Upper lobe of right lung (tissue), 1 donor: ENCODE data around the gene AK8. TPM values are rescaled to one million over a fixed set of nuclear protein-coding genes. Genes with fewer than 3 reads are reported as not detected.
A peak's percentile ranks its signal among the peaks of the same experiment; 100 is the strongest.

Experiments
- ATAC-seq: fragments of 200-7000 bp; cut with Tn5 transposase; one replicate; pipeline ENCODE4 v1.9.1; 2020; ENCODE audit warnings: mild to moderate bottlenecking, moderate library complexity
- DNase-seq: peaks from one replicate; pipeline ENCODE4 v3.0.0-alpha.2; 2020
- H3K27ac ChIP-seq: fragments of 200-600 bp; one replicate; pipeline ENCODE4 v1.8.0; 2022
- H3K27me3 ChIP-seq: fragments of 200-600 bp; one replicate; pipeline ENCODE4 v1.8.0; 2022; ENCODE audit warnings: mild to moderate bottlenecking
- H3K36me3 ChIP-seq: fragments of 200-600 bp; one replicate; pipeline ENCODE4 v1.8.0; 2022
- H3K4me1 ChIP-seq: fragments of 200-600 bp; one replicate; pipeline ENCODE4 v1.8.0; 2022
- H3K4me3 ChIP-seq: fragments of 200-600 bp; one replicate; pipeline ENCODE4 v1.8.0; 2022; ENCODE audit warnings: mild to moderate bottlenecking
- H3K9me3 ChIP-seq: fragments of 200-600 bp; one replicate; pipeline ENCODE4 v1.8.0; 2022
- intact Hi-C: fragments of 100-400 bp; cut with DNase I; formaldehyde crosslinking; loops from one replicate; pipeline ENCODE4 v1.11.0; 2022
- total RNA-seq: library from RNA; stranded (reverse); fragmentation: NEBNext Ultra II Directional; extraction: Animal tissue kit (Norgen Biotek cat#: 25700); gene quantifications from one replicate; pipeline ENCODE4 v1.2.1, GENCODE V29; 2021
- TF ChIP-seq, protein P1 (sequence below): fragments of 200-600 bp; IDR thresholded peaks from one replicate; pipeline ENCODE4 v1.8.0; 2022; ENCODE audit warnings: antibody characterized with exemption
- donor health status: DM: no; HTN: yes; CAD: no; lungs with severe emphysema.

AK8 gene
- total RNA-seq, 1 donor from 2014 or later: 0.55 TPM

DNA sequence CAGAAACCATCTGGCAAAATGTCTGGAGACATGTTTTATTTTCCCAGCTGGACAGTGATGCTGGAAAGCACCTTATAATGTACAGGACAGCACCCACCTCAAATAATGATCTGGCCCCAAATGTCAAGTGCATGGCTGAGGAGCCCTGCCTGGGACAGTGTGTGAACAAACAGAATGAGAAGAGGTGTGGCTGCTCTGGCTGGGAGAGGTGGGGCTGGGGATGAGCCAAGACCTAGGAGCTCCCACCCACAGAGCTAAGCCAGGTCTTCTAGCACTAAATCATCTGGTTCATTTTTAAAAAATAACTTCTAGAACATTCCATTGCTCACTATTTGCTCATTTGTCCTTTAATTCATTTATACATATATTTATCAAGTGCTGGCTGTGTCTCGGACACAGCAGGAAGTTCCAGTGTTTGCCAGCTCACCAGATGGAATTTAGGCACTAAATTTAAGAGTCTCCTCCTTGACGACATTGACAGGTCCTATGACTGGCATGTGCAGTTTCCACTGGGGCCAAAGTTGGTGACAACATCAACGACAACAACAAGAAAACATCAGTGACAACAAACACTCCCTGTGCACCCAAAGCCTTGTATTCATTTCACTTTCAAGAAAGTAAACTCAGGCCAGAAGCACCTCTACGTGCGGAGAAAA is 148.7 kb downstream of the AK8 start:
- DNase-seq (no peak), ATAC-seq (peak; percentile 69)
- no peak overlapping the region for H3K27ac ChIP-seq
- H3K4me1 ChIP-seq: no peaks in the 10 kb centered on the region
- H3K36me3 ChIP-seq: no peaks in the 10 kb centered on the region
- H3K4me3 ChIP-seq: no peak overlapping the region
- intact Hi-C loops: no loop called here
- TF ChIP-seq, protein P1, sequence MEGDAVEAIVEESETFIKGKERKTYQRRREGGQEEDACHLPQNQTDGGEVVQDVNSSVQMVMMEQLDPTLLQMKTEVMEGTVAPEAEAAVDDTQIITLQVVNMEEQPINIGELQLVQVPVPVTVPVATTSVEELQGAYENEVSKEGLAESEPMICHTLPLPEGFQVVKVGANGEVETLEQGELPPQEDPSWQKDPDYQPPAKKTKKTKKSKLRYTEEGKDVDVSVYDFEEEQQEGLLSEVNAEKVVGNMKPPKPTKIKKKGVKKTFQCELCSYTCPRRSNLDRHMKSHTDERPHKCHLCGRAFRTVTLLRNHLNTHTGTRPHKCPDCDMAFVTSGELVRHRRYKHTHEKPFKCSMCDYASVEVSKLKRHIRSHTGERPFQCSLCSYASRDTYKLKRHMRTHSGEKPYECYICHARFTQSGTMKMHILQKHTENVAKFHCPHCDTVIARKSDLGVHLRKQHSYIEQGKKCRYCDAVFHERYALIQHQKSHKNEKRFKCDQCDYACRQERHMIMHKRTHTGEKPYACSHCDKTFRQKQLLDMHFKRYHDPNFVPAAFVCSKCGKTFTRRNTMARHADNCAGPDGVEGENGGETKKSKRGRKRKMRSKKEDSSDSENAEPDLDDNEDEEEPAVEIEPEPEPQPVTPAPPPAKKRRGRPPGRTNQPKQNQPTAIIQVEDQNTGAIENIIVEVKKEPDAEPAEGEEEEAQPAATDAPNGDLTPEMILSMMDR: no peak
- H3K9me3 ChIP-seq: no peaks in the 10 kb centered on the region
- H3K27me3 ChIP-seq: no peaks in the 10 kb centered on the region

- no peaks in the 10 kb centered on the region for H3K36me3 ChIP-seq
- ATAC-seq: no peak
- no peak overlapping the region for H3K27ac ChIP-seq
- DNase-seq: no peak
- no peaks in the 10 kb centered on the region for H3K9me3 ChIP-seq
- intact Hi-C loops: no loop called here
- no peaks in the 10 kb centered on the region for H3K27me3 ChIP-seq
- no peak overlapping the region for H3K4me3 ChIP-seq
- H3K4me1 ChIP-seq: no peaks in the 10 kb centered on the region
- TF ChIP-seq, protein P1: no peak
Observed at GRCh38 chr9:132728497-132728896, 149.6 kb downstream of the AK8 start.

DNA sequence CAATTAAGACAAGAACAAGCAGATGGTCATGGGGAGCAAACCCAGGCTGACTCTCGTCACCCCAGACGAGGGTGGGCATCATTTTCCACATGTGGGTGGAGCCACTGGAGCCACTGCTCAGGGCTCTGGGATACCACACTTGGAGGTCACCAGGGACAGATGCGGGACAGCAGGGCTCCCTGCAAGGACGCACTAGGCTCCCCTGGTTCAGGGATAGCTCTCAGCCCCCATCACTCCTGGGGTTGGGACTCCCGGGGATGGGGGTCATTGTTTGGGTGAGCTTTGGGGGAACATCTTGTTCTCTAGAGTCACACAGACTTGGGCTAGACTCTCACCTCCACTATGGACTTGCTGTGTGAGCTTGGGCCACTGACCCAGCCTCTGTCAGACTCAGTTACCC is 150.0 kb downstream of the AK8 start:
- intact Hi-C loops: no loop called here
- DNase-seq (no peak), ATAC-seq (no peak)
- H3K4me3 ChIP-seq: no peak overlapping the region
- H3K27me3 ChIP-seq: no peaks in the 10 kb centered on the region
- H3K4me1 ChIP-seq: no peaks in the 10 kb centered on the region
- no peaks in the 10 kb centered on the region for H3K9me3 ChIP-seq
- no peak overlapping the region for H3K27ac ChIP-seq
- H3K36me3 ChIP-seq: no peaks in the 10 kb centered on the region
- TF ChIP-seq, protein P1: no peak

DNA sequence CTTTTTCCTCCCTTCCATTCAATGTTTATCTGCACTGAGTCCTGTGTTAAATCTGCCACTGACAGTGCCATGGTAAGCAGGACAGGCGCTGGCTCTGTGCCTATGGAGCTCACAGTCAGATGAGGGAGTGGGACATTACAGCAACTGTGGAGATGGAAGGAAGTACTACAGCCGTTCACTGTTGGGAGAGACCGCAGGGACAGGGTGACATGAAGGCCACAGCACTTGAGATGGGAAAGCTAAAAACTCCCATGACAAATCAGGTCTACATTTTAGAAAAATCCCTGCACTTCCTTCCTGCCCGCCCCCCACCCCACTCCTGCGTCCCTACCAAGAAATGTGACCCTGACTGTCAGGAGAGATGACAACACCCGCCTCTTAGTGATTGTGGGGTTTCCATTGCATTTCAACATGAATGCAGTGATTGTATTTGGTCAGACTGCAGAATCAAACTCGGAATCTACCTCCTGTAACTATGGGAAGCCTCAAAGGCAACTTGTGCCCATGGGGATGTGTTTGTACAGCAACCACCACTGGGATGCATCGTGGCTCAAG is 151.4 kb downstream of the AK8 start:
- Histone ChIP-seq H3K4me1 (no peaks in the 10 kb centered on the region), H3K9me3 (no peaks in the 10 kb centered on the region), H3K36me3 (no peaks in the 10 kb centered on the region), H3K4me3 (no peak overlapping the region), H3K27ac (no peak overlapping the region), H3K27me3 (no peaks in the 10 kb centered on the region)
- intact Hi-C loops: no loop called here
- DNase-seq (peak; percentile 16), ATAC-seq (no peak)
- TF ChIP-seq, protein P1: no peak

DNA sequence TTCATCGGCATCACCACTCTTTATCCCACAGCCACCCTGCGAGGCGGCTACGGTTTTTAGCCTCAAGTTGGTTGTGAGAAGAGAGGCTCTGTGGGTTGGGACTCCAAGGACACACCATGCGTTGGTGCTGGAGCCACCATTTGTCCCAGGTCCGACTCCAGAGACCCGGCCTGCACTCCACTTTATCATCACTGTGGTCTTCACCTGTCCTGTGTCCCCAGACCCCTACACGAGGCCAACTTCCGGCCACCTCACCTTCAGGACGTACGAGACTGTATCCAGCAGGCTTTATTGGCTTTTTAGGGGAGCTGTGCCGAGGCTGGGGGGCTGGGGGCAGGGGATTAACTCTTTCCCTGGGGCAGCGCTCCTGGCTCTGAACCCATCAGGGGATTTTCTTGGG is 152.8 kb downstream of the AK8 start:
- Histone ChIP-seq H3K27me3 (no peaks in the 10 kb centered on the region), H3K9me3 (no peaks in the 10 kb centered on the region), H3K4me3 (no peak overlapping the region), H3K36me3 (no peaks in the 10 kb centered on the region), H3K4me1 (no peaks in the 10 kb centered on the region), H3K27ac (no peak overlapping the region)
- intact Hi-C loops: no loop called here
- no peak for ATAC-seq
- TF ChIP-seq, protein P1: no peak
- peak; percentile 36 for DNase-seq
